Measurements from ENCODE around the gene USB1. TPM values are rescaled to one million over a fixed set of nuclear protein-coding genes. Genes with fewer than 3 reads are reported as not detected.

USB1 gene
- polyA plus RNA-seq, 4 donors: 19.9 to 26.5 (median 24.0) TPM

GRCh38 chr16:57964157-57964700 lies 37.0 kb upstream of the USB1 start:
- H3K36me3 ChIP-seq (ENCODE audit: control insufficient read depth in 3 of 3, insufficient read depth in 2 of 3, low read depth in 1 of 3, low read length in 3 of 3): no peaks in the 10 kb centered on the region
- H3K4me3 ChIP-seq (ENCODE audit: low read depth in 1 of 3, low read length in 3 of 3): no peak overlapping the region
- FAIRE-seq (no peak), DNase-seq (no peak)
- no peak overlapping the region for H3K27ac ChIP-seq (ENCODE audit: low read depth in 1 of 3, low read length in 2 of 3)
- WGBS, 3 donors: 73 to 85% (median 82%) methylated on average over 10 of the region's 10 CpGs
- H3K9me3 ChIP-seq (ENCODE audit: control insufficient read depth in 2 of 2, insufficient read depth in 1 of 2, low read depth in 1 of 2, low read length in 1 of 2): no peaks in the 10 kb centered on the region
- no peaks in the 10 kb centered on the region for H3K4me1 ChIP-seq (ENCODE audit: control insufficient read depth in 3 of 3, insufficient read depth in 2 of 3, low read depth in 1 of 3, low read length in 2 of 3)
- no peaks in the 10 kb centered on the region for H3K27me3 ChIP-seq (ENCODE audit: control insufficient read depth in 3 of 3, insufficient read depth in 3 of 3, low read length in 3 of 3)

GRCh38 chr16:57966204-57966771 lies 34.9 kb upstream of the USB1 start:
- Histone ChIP-seq H3K27me3 (ENCODE audit: control insufficient read depth in 3 of 3, insufficient read depth in 3 of 3, low read length in 3 of 3) (no peaks in the 10 kb centered on the region), H3K9me3 (ENCODE audit: control insufficient read depth in 2 of 2, insufficient read depth in 1 of 2, low read depth in 1 of 2, low read length in 1 of 2) (no peaks in the 10 kb centered on the region), H3K4me1 (ENCODE audit: control insufficient read depth in 3 of 3, insufficient read depth in 2 of 3, low read depth in 1 of 3, low read length in 2 of 3) (no peaks in the 10 kb centered on the region), H3K27ac (ENCODE audit: low read depth in 1 of 3, low read length in 2 of 3) (no peak overlapping the region), H3K4me3 (ENCODE audit: low read depth in 1 of 3, low read length in 3 of 3) (no peak overlapping the region), H3K36me3 (ENCODE audit: control insufficient read depth in 3 of 3, insufficient read depth in 2 of 3, low read depth in 1 of 3, low read length in 3 of 3) (no peaks in the 10 kb centered on the region)
- no peak for DNase-seq
- 48 to 50% (median 49%) methylated on average over 4 of the region's 4 CpGs for WGBS, 3 donors
- FAIRE-seq: no peak

- no peak for FAIRE-seq
- no peak overlapping the region for H3K4me3 ChIP-seq (ENCODE audit: low read depth in 1 of 3, low read length in 3 of 3)
- H3K4me1 ChIP-seq (ENCODE audit: control insufficient read depth in 3 of 3, insufficient read depth in 2 of 3, low read depth in 1 of 3, low read length in 2 of 3): no peaks in the 10 kb centered on the region
- DNase-seq: no peak
- H3K9me3 ChIP-seq (ENCODE audit: control insufficient read depth in 2 of 2, insufficient read depth in 1 of 2, low read depth in 1 of 2, low read length in 1 of 2): no peaks in the 10 kb centered on the region
- H3K27ac ChIP-seq (ENCODE audit: low read depth in 1 of 3, low read length in 2 of 3): no peak overlapping the region
- 85 to 92% (median 91%) methylated on average over 9 of the region's 9 CpGs for WGBS, 3 donors
- no peaks in the 10 kb centered on the region for H3K36me3 ChIP-seq (ENCODE audit: control insufficient read depth in 3 of 3, insufficient read depth in 2 of 3, low read depth in 1 of 3, low read length in 3 of 3)
- H3K27me3 ChIP-seq (ENCODE audit: control insufficient read depth in 3 of 3, insufficient read depth in 3 of 3, low read length in 3 of 3): no peaks in the 10 kb centered on the region
These were observed 34.2 kb upstream of the USB1 start for GRCh38 chr16:57966986-57967385.

DNA sequence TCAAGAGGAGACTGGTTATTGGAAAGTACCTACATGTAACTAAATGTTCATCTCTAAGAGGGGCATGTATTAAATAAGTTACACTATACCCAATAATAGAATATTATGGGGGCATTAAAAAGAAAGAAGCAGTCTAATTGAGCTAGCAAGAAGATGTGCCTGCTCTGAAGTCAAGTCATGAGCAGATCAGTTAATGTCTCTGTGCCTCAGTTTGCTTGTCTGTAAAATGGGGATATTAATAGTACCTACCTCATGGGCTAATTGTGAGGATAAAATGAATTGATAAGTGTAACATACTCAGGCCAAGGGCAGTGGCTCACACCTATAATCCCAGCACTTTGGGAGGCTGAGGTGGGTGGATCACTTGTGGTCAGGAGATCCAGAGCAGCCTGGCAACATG lies 33.3 kb upstream of the USB1 start:
- FAIRE-seq: no peak
- H3K27me3 ChIP-seq (ENCODE audit: control insufficient read depth in 3 of 3, insufficient read depth in 3 of 3, low read length in 3 of 3): no peaks in the 10 kb centered on the region
- H3K9me3 ChIP-seq (ENCODE audit: control insufficient read depth in 2 of 2, insufficient read depth in 1 of 2, low read depth in 1 of 2, low read length in 1 of 2): no peaks in the 10 kb centered on the region
- H3K27ac ChIP-seq (ENCODE audit: low read depth in 1 of 3, low read length in 2 of 3): no peak overlapping the region
- H3K4me3 ChIP-seq (ENCODE audit: low read depth in 1 of 3, low read length in 3 of 3): no peak overlapping the region
- H3K36me3 ChIP-seq (ENCODE audit: control insufficient read depth in 3 of 3, insufficient read depth in 2 of 3, low read depth in 1 of 3, low read length in 3 of 3): no peaks in the 10 kb centered on the region
- H3K4me1 ChIP-seq (ENCODE audit: control insufficient read depth in 3 of 3, insufficient read depth in 2 of 3, low read depth in 1 of 3, low read length in 2 of 3): no peaks in the 10 kb centered on the region
- no peak for DNase-seq

- WGBS, 3 donors: 66 to 79% (median 70%) methylated on average over 10 of the region's 10 CpGs
- no peak for FAIRE-seq
- no peaks in the 10 kb centered on the region for H3K9me3 ChIP-seq (ENCODE audit: control insufficient read depth in 2 of 2, insufficient read depth in 1 of 2, low read depth in 1 of 2, low read length in 1 of 2)
These were observed 31.6 kb upstream of the USB1 start for GRCh38 chr16:57969451-57970123.

DNA sequence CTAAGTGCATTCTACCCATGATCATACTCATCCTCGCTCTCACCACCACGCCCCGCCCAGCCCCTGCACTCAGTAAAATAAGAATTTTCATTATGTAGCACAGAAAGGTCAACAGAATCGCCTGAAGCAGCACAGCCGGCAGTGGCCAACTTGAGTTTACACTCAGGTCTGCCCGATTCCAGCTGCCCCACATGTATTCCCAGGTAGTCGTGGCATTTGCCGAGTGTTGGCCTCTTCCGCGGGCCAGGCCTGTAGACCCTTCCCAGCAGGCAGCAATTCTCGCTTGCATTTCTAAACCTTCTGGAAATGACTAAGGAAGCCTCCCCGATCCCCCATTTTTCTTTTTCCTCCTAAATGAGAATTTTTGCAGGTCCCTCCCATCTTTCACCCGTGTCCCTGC lies 30.9 kb upstream of the USB1 start:
- no peak overlapping the region for H3K27ac ChIP-seq (ENCODE audit: low read depth in 1 of 3, low read length in 2 of 3)
- no peaks in the 10 kb centered on the region for H3K36me3 ChIP-seq (ENCODE audit: control insufficient read depth in 3 of 3, insufficient read depth in 2 of 3, low read depth in 1 of 3, low read length in 3 of 3)
- no peaks in the 10 kb centered on the region for H3K4me1 ChIP-seq (ENCODE audit: control insufficient read depth in 3 of 3, insufficient read depth in 2 of 3, low read depth in 1 of 3, low read length in 2 of 3)
- DNase-seq (no peak), FAIRE-seq (no peak)
- H3K9me3 ChIP-seq (ENCODE audit: control insufficient read depth in 2 of 2, insufficient read depth in 1 of 2, low read depth in 1 of 2, low read length in 1 of 2): no peaks in the 10 kb centered on the region
- H3K27me3 ChIP-seq (ENCODE audit: control insufficient read depth in 3 of 3, insufficient read depth in 3 of 3, low read length in 3 of 3): no peaks in the 10 kb centered on the region
- WGBS, 3 donors: 71 to 78% (median 78%) methylated on average over 13 of the region's 13 CpGs
- H3K4me3 ChIP-seq (ENCODE audit: low read depth in 1 of 3, low read length in 3 of 3): no peak overlapping the region

More at GRCh38 chr16:57969451-57970123, 31.6 kb upstream of the USB1 start:
- Histone ChIP-seq H3K4me1 (ENCODE audit: control insufficient read depth in 3 of 3, insufficient read depth in 2 of 3, low read depth in 1 of 3, low read length in 2 of 3) (no peaks in the 10 kb centered on the region), H3K27me3 (ENCODE audit: control insufficient read depth in 3 of 3, insufficient read depth in 3 of 3, low read length in 3 of 3) (no peaks in the 10 kb centered on the region), H3K36me3 (ENCODE audit: control insufficient read depth in 3 of 3, insufficient read depth in 2 of 3, low read depth in 1 of 3, low read length in 3 of 3) (no peaks in the 10 kb centered on the region), H3K4me3 (ENCODE audit: low read depth in 1 of 3, low read length in 3 of 3) (no peak overlapping the region), H3K27ac (ENCODE audit: low read depth in 1 of 3, low read length in 2 of 3) (no peak overlapping the region)
- DNase-seq: no peak

GRCh38 chr16:57970970-57971369 lies 30.2 kb upstream of the USB1 start, which contains the start of gene CNGB1:
Gene CNGB1, minus strand, starts transcription at chr16:57971128. Its CDS starts 3,842 bp downstream, at chr16:57967286.
- 49 to 67% (median 58%) methylated on average over 6 of the region's 6 CpGs for WGBS, 3 donors
- Histone ChIP-seq H3K27ac (ENCODE audit: low read depth in 1 of 3, low read length in 2 of 3) (no peak within 1 kb of the TSS), H3K4me1 (ENCODE audit: control insufficient read depth in 3 of 3, insufficient read depth in 2 of 3, low read depth in 1 of 3, low read length in 2 of 3) (no peaks in the 10 kb centered on the region), H3K36me3 (ENCODE audit: control insufficient read depth in 3 of 3, insufficient read depth in 2 of 3, low read depth in 1 of 3, low read length in 3 of 3) (no peaks in the 10 kb centered on the region), H3K9me3 (ENCODE audit: control insufficient read depth in 2 of 2, insufficient read depth in 1 of 2, low read depth in 1 of 2, low read length in 1 of 2) (no peaks in the 10 kb centered on the region), H3K27me3 (ENCODE audit: control insufficient read depth in 3 of 3, insufficient read depth in 3 of 3, low read length in 3 of 3) (no peaks in the 10 kb centered on the region), H3K4me3 (ENCODE audit: low read depth in 1 of 3, low read length in 3 of 3) (no peak within 1 kb of the TSS)
- FAIRE-seq: no peak
- no peak for DNase-seq

GRCh38 chr16:57971848-57972247 lies 29.4 kb upstream of the USB1 start:
- DNase-seq (no peak), FAIRE-seq (no peak)
- 68 to 77% (median 69%) methylated on average over 1 of the region's 1 CpG for WGBS, 3 donors
- H3K4me1 ChIP-seq (ENCODE audit: control insufficient read depth in 3 of 3, insufficient read depth in 2 of 3, low read depth in 1 of 3, low read length in 2 of 3): no peaks in the 10 kb centered on the region
- no peak overlapping the region for H3K4me3 ChIP-seq (ENCODE audit: low read depth in 1 of 3, low read length in 3 of 3)
- no peaks in the 10 kb centered on the region for H3K27me3 ChIP-seq (ENCODE audit: control insufficient read depth in 3 of 3, insufficient read depth in 3 of 3, low read length in 3 of 3)
- H3K36me3 ChIP-seq (ENCODE audit: control insufficient read depth in 3 of 3, insufficient read depth in 2 of 3, low read depth in 1 of 3, low read length in 3 of 3): no peaks in the 10 kb centered on the region
- no peak overlapping the region for H3K27ac ChIP-seq (ENCODE audit: low read depth in 1 of 3, low read length in 2 of 3)
- H3K9me3 ChIP-seq (ENCODE audit: control insufficient read depth in 2 of 2, insufficient read depth in 1 of 2, low read depth in 1 of 2, low read length in 1 of 2): no peaks in the 10 kb centered on the region
